H9 (cell line): Measurements from ENCODE around the gene OR2B2. TPM values are rescaled to one million over a fixed set of nuclear protein-coding genes. Genes with fewer than 3 reads are reported as not detected.

Source experiments
- DNase-seq: peaks from one replicate; pipeline ENCODE4 v3.0.0-alpha.2; 2017
- H2AFZ ChIP-seq: one replicate; pipeline ENCODE4 v1.6.1; 2013; ENCODE audit warnings: mild to moderate bottlenecking, low read length, control low read depth, moderate library complexity
- H2AK5ac ChIP-seq: 2 replicates; pipeline ENCODE4 v1.6.1; 2013; ENCODE audit warnings: low read length, control low read depth, mixed read lengths; ENCODE audit not compliant: insufficient read length
- H2BK120ac ChIP-seq: one replicate; pipeline ENCODE4 v1.6.1; 2013; ENCODE audit warnings: low read depth, mild to moderate bottlenecking, low read length, control low read depth, inconsistent platforms; ENCODE audit not compliant: poor library complexity, severe bottlenecking
- H2BK12ac ChIP-seq: 2 replicates; pipeline ENCODE4 v1.6.1; 2013; ENCODE audit warnings: low read length, control low read depth, mixed read lengths, low read depth; ENCODE audit not compliant: insufficient read length
- H2BK15ac ChIP-seq: 2 replicates; pipeline ENCODE4 v1.6.1; 2013; ENCODE audit warnings: low read depth, low read length, control low read depth
- H2BK20ac ChIP-seq: one replicate; pipeline ENCODE4 v1.6.1; 2013; ENCODE audit warnings: low read depth, mild to moderate bottlenecking, low read length, control low read depth, inconsistent platforms; ENCODE audit not compliant: poor library complexity, severe bottlenecking
- H2BK5ac ChIP-seq: 2 replicates; pipeline ENCODE4 v1.6.1; 2013; ENCODE audit warnings: low read length, control low read depth, mixed read lengths; ENCODE audit not compliant: insufficient read length
- H3K14ac ChIP-seq: 2 replicates; pipeline ENCODE4 v1.6.1; 2013; ENCODE audit warnings: low read length, control low read depth; ENCODE audit not compliant: insufficient read depth
- H3K18ac ChIP-seq: 2 replicates; pipeline ENCODE4 v1.6.1; 2013; ENCODE audit warnings: low read depth, mild to moderate bottlenecking, mixed read lengths, low read length, control low read depth; ENCODE audit not compliant: insufficient read length
- H3K23ac ChIP-seq: 2 replicates; pipeline ENCODE4 v1.6.1; 2013; ENCODE audit warnings: low read length, control low read depth, mixed read lengths, low read depth; ENCODE audit not compliant: insufficient read length
- H3K23me2 ChIP-seq: 2 replicates; pipeline ENCODE4 v1.6.1; 2013; ENCODE audit warnings: low read depth, mild to moderate bottlenecking, mixed read lengths, low read length, control low read depth; ENCODE audit not compliant: insufficient read length, poor library complexity, severe bottlenecking
- H3K27ac ChIP-seq: 2 replicates; pipeline ENCODE4 v1.5.1; 2013; ENCODE audit warnings: low read length, control low read depth, mixed read lengths, low read depth; ENCODE audit not compliant: insufficient read length
- H3K27me3 ChIP-seq: 2 replicates; pipeline ENCODE4 v1.6.1; 2013; ENCODE audit warnings: low read length, control low read depth, inconsistent platforms; ENCODE audit not compliant: insufficient read depth
- H3K4ac ChIP-seq: 2 replicates; pipeline ENCODE4 v1.6.1; 2013; ENCODE audit warnings: low read depth, mild to moderate bottlenecking, control low read depth, inconsistent platforms, low read length, moderate library complexity
- H3K4me1 ChIP-seq: 2 replicates; pipeline ENCODE4 v1.6.1; 2013; ENCODE audit warnings: low read length, control low read depth, inconsistent platforms; ENCODE audit not compliant: insufficient read depth
- H3K4me2 ChIP-seq: 2 replicates; pipeline ENCODE4 v1.6.1; 2013; ENCODE audit warnings: low read length, control low read depth, mixed read lengths; ENCODE audit not compliant: insufficient read length, insufficient read depth
- H3K56ac ChIP-seq: 2 replicates; pipeline ENCODE4 v1.6.1; 2013; ENCODE audit warnings: low read depth, mild to moderate bottlenecking, mixed read lengths, low read length, control low read depth; ENCODE audit not compliant: insufficient read length
- H3K79me1 ChIP-seq: 2 replicates; pipeline ENCODE4 v1.6.1; 2013; ENCODE audit warnings: low read depth, mild to moderate bottlenecking, moderate library complexity, low read length, control low read depth, inconsistent platforms; ENCODE audit not compliant: insufficient read depth, poor library complexity, severe bottlenecking
- H3K79me2 ChIP-seq: 2 replicates; pipeline ENCODE4 v1.6.1; 2013; ENCODE audit warnings: low read length, control low read depth, inconsistent platforms; ENCODE audit not compliant: insufficient read depth
- H3K9ac ChIP-seq: 2 replicates; pipeline ENCODE4 v1.6.1; 2013; ENCODE audit warnings: low read length, control low read depth, mixed read lengths; ENCODE audit not compliant: insufficient read length; ENCODE audit errors: extremely low read depth
- H3K9me3 ChIP-seq: one replicate; pipeline ENCODE4 v1.6.1; 2013; ENCODE audit warnings: low read depth, low read length, inconsistent platforms; ENCODE audit not compliant: control insufficient read depth
- H3T11ph ChIP-seq: one replicate; pipeline ENCODE4 v1.6.1; 2013; ENCODE audit warnings: mild to moderate bottlenecking, low read length, control low read depth, inconsistent platforms
- H4K20me1 ChIP-seq: one replicate; pipeline ENCODE4 v1.6.1; 2013; ENCODE audit not compliant: control insufficient read depth, insufficient read length, insufficient read depth
- H4K5ac ChIP-seq: 2 replicates; pipeline ENCODE4 v1.6.1; 2013; ENCODE audit warnings: low read depth, mild to moderate bottlenecking, mixed read lengths, low read length, control low read depth; ENCODE audit not compliant: insufficient read length
- H4K8ac ChIP-seq: replicated peaks from 2 replicates; pipeline ENCODE4 v1.6.1; 2013; ENCODE audit warnings: low read length, control low read depth, mixed read lengths, low read depth; ENCODE audit not compliant: insufficient read length
- H4K91ac ChIP-seq: 2 replicates; pipeline ENCODE4 v1.6.1; 2013; ENCODE audit warnings: low read depth, mild to moderate bottlenecking, moderate library complexity, mixed read lengths, low read length, control low read depth; ENCODE audit not compliant: insufficient read length
- H3K27ac Mint-ChIP-seq, 3 experiments: 2 replicates in 2 of 3; 3 replicates in 1 of 3; pipeline ENCODE4 v1.8.0; 2020 to 2021; ENCODE audit warnings: mixed read lengths in 3 of 3, mild to moderate bottlenecking in 1 of 3, moderate library complexity in 1 of 3
- H3K27me3 Mint-ChIP-seq: 2 replicates; pipeline ENCODE4 v1.8.0; 2021; ENCODE audit warnings: low read depth, mild to moderate bottlenecking, moderate library complexity, mixed read lengths
- H3K36me3 Mint-ChIP-seq, 3 experiments: 2 replicates in 2 of 3; 3 replicates in 1 of 3; pipeline ENCODE4 v1.8.0; 2020 to 2021; ENCODE audit warnings: low read depth in 3 of 3, mixed read lengths in 3 of 3; ENCODE audit not compliant: insufficient read depth in 1 of 3
- H3K4me1 Mint-ChIP-seq, 2 experiments: 2 replicates each; pipeline ENCODE4 v1.8.0; 2020; ENCODE audit warnings: mixed read lengths in 2 of 2
- H3K4me3 Mint-ChIP-seq, 2 experiments: 2 replicates in 1 of 2; 3 replicates in 1 of 2; pipeline ENCODE4 v1.8.0; 2020 to 2021; ENCODE audit warnings: mild to moderate bottlenecking in 2 of 2, mixed read lengths in 2 of 2, moderate library complexity in 1 of 2
- H3K9me3 Mint-ChIP-seq, 2 experiments: 2 replicates in 1 of 2; 3 replicates in 1 of 2; pipeline ENCODE4 v1.8.0; 2020; ENCODE audit warnings: mild to moderate bottlenecking in 2 of 2, mixed read lengths in 2 of 2, moderate library complexity in 1 of 2
- CTCF ChIP-seq: fragments of 200-600 bp; sonication (generic); conservative IDR thresholded peaks from 3 replicates; pipeline ENCODE4 v1.8.0; 2021; ENCODE audit warnings: antibody characterized with exemption, mild to moderate bottlenecking
- WGBS: extraction: QIAGEN DNeasy Blood & Tissue Kit; methylation state at CpG from one replicate; pipeline ENCODE4 v1.1.7; 2013; ENCODE audit warnings: missing lambda C conversion rate, low lambda C conversion rate, mixed read lengths; ENCODE audit not compliant: insufficient read length; ENCODE audit errors: extremely low coverage; 5-methylcytosine and 5-hydroxymethylcytosine counted together
- total RNA-seq: library from RNA; stranded (reverse); gene quantifications from 2 replicates; pipeline ENCODE4 v1.2.1, GENCODE V29; 2021

The OR2B2 gene
- total RNA-seq, 1 experiment from 2014 or later, result not detected

GRCh38 chr6:27863962-27864905 lies 48.0 kb downstream of the OR2B2 start:
- Histone ChIP-seq H4K8ac (no peak overlapping the region), H2AFZ (no peak overlapping the region), H3K56ac (peak overlapping the region; percentile 83), H4K5ac (peak overlapping the region; percentile 66), H3K23ac (no peak overlapping the region), H3K79me1 (no peaks in the 10 kb centered on the region), H3K9ac (peak overlapping the region; percentile 90), H3K18ac (peak overlapping the region; percentile 82), H3K27ac (peak overlapping the region; percentile 84), H2BK20ac (no peak overlapping the region), H4K20me1 (no peaks in the 10 kb centered on the region), H3K14ac (peak overlapping the region; percentile 46; the same call in 1 of the 2 replicates), H3K4ac (no peak overlapping the region; the same call in 1 of the 2 replicates), H4K91ac (no peak overlapping the region), H2AK5ac (no peak overlapping the region), H2BK12ac (peak overlapping the region; percentile 93), H3K9me3 (no peaks in the 10 kb centered on the region), H2BK5ac (peak overlapping the region; percentile 85), H3K4me1 (peaks cover 2% of the 10 kb centered on the region), H3K27me3 (no peaks in the 10 kb centered on the region), H2BK120ac (no peak overlapping the region), H2BK15ac (peak overlapping the region; percentile 83; the same call in 1 of the 2 replicates), H3T11ph (no peak overlapping the region), H3K4me2 (peak overlapping the region; percentile 97), H3K79me2 (no peaks in the 10 kb centered on the region), H3K23me2 (peaks cover 3% of the 10 kb centered on the region)
- no peak for DNase-seq
- peaks cover 7 to 24% of the 10 kb centered on the region in 2 experiments for H3K4me1 Mint-ChIP-seq
- peak overlapping the region in 1 of 2 experiments; percentile 99; a peak in 3 of 5 replicates for H3K4me3 Mint-ChIP-seq
- H3K27ac Mint-ChIP-seq, result peak overlapping the region; percentile 41 to 99 (median 97); a peak in 4 of 7 replicates
- peaks cover 5 to 10% (median 10%) of the 10 kb centered on the region in 3 experiments; a peak in 6 of 7 replicates for H3K36me3 Mint-ChIP-seq
- TF ChIP-seq CTCF, result no peak
- peaks cover 12 to 13% of the 10 kb centered on the region in 2 experiments for H3K9me3 Mint-ChIP-seq
- WGBS, result no CpG with 5 or more reads among the region's 51 CpGs
- peaks cover 9% of the 10 kb centered on the region for H3K27me3 Mint-ChIP-seq
